Stimulated activated CD4-positive, alpha-beta T cell treated with anti-CD3 and anti-CD28 coated beads, Interleukin-1b, Interleukin-23, amount 100 ng/mL, for 48 hours (primary cell): ENCODE results near the gene GSTO1.
A peak's percentile ranks its signal among the peaks of the same experiment; 100 is the strongest.

Source experiments
- DNase-seq: peaks from one replicate; pipeline ENCODE4 v3.0.0-alpha.2; 2020

The GSTO1 gene

GRCh38 chr10:104279550-104280259, 25.0 kb downstream of the GSTO1 start:
- DNase-seq = no peak

- DNase-seq = no peak
These were observed 27.0 kb downstream of the GSTO1 start for GRCh38 chr10:104281694-104282093.

DNA sequence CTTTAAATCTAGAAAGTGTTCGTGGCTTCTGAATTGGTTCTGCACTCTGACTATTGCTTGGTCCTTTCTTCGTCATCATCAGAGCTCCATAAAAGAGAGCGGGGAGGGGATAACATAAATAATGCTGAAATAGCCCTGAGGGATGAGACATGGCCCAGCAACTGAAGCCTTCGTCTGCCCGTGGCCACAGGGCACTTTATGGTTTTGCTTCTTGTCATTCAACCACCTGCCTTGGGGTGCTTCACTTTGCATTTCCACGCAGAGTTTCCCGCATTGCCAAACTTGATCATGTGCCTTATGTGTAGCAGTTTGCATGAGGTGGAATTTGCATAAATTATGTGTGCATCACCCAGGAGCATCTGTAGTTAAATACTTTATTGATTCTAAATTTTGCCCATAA, 30.2 kb downstream of the GSTO1 start:
- no peak for DNase-seq

- no peak for DNase-seq
These were observed 32.2 kb downstream of the GSTO1 start for GRCh38 chr10:104286939-104287338.

- no peak for DNase-seq
These were observed 33.7 kb downstream of the GSTO1 start for GRCh38 chr10:104288355-104288754.

DNA sequence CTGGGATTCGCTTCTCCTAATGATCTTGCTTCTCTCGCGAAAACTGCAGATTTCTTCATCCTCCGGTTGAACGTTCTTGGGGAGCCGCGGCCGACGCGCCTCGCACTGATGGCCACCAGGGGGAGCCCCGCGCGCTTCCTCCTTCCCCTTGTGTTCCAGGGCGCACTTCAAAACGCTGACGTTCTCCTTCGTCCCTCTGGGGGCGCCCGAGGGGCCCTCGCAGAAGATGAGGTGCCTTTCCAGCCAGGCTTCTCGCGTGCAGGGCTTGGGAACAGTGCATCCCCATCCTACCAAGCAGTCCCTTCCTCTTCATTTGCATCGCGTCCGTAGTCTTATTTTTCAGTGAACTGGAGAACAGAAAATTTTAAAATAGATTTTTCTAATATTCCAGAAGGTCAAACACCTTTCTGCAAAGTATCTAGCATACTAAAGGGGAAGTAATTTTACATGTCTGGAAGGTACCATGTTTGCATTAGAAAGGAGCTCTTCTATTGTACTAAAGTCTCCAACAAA, 36.8 kb downstream of the GSTO1 start:
- peak; percentile 87 for DNase-seq

GRCh38 chr10:104293011-104293410, 38.3 kb downstream of the GSTO1 start:
- DNase-seq = no peak

GRCh38 chr10:104293781-104294321, 39.2 kb downstream of the GSTO1 start:
- DNase-seq = no peak

- DNase-seq = no peak
These were observed 42.2 kb downstream of the GSTO1 start for GRCh38 chr10:104296687-104297436.

GRCh38 chr10:104297697-104298660, 43.3 kb downstream of the GSTO1 start:
- peak; percentile 49 for DNase-seq

GRCh38 chr10:104299031-104299904, 44.6 kb downstream of the GSTO1 start:
- DNase-seq = no peak

GRCh38 chr10:104300002-104300735, 45.5 kb downstream of the GSTO1 start:
- DNase-seq = no peak

DNA sequence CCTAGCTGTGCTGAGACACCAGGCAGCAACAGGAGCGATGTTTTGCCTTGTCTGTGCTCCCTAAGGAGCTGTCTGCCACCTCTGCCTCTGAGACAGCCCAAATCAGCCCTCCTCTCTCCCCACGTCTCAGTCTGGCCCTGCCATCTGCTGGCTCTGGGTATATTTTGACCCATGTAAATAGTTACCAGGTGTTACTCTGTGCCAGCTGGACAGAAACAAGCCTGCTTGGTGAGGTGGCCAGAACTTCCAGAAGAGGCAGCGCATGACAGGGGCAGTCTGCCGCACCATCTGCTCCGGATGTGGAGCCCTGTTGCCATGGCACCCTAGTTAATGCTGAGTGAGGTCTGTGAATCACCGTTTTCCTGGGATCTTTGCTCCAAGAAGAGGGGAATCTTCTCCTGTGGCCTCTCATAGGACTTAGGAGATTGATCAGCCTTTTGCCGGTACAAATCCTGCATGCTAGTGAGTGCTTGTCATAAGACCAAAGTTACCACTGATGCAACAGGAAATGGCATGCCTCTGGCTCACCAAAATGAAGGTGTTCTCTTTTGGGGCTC, 46.1 kb downstream of the GSTO1 start:
- no peak for DNase-seq

DNA sequence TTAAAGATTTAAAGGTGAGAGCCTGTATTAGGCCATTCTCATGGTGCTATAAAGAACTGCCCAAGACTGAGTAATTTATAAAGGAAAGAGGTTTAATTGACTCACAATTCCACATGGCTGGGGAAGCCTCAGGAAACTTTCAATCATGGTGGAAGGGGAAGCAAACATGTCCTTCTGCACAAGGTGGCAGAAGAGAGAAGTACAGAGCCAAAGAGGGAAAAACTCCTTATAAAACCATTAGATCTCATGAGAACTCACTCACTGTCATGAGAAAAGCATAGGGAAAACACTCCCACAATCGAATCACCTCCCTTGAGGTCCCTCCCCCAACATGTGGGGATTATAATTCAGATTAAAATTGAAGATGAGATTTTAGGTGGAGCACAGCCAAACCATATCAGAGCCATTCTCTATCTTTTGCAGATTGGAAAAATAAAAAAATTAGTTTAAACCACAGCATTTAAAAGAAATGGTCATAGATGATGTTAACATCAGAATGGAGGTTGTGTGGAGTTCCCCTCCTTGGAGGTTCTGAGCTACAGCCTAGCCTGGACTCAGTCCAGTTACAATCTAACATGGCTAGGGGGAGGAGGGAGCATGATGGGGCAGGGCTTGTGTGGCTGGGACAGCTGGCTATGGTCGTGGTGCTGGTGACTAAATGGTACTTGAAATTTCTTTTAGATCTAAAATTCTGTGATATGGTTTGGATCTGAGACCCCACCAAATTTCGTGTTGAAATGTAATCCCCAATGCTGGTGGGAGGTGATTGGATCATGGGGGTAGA, 47.4 kb downstream of the GSTO1 start:
- DNase-seq = no peak

DNA sequence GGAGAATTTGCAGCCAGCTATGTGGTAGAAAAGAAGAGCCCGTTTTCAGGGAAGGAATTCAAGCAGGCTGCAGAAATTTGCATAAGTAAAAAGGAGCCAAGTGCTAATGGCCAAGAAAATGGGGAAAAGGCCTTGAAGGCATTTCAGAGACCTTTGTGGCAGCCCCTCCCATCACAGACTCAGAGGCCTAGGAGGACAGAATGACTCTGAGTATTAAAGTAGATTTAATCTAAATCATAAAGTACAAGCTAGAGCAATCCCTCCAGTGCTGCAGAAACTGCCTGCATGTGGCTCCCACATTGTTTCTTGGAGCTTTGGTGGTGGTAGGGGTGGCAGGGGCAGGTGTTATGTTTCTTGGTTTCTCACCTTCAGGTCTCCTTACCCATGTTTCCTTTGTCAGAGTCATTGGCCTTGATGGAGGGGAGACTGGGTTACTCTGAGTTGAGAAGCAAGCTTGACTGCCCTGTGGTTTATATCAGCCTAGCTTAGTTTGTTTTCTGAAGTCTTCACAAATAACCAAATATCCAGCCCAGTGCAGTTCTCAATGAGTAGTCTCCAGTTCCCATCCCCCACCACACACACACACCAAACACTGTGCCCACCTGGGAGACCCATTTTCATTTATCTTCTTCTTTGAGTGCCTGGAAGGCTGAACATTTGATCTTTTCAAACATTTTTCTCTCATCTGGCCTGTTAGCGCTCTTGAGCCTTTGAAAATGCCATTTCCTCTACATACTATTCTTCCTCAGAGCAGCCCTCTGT, 49.1 kb downstream of the GSTO1 start:
- no peak for DNase-seq

DNA sequence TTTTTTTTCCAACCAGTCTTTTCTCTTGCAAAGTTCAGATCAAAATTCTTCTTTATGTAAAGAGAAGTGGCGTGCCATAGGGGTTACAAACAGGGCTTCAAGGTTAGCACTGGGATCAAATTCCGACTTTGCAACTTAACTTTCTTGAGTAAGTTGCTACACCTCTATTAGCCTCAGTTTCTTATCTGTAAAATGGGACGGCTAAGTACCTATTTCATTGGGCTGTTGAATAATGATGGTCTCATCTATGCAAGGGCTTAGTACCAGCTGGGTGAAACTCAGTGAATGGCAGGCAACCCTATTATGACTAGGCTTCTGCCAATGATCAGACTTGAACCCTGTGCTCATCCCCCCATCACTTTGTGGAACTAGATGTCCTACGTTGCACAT, 49.7 kb downstream of the GSTO1 start:
- DNase-seq = no peak

DNA sequence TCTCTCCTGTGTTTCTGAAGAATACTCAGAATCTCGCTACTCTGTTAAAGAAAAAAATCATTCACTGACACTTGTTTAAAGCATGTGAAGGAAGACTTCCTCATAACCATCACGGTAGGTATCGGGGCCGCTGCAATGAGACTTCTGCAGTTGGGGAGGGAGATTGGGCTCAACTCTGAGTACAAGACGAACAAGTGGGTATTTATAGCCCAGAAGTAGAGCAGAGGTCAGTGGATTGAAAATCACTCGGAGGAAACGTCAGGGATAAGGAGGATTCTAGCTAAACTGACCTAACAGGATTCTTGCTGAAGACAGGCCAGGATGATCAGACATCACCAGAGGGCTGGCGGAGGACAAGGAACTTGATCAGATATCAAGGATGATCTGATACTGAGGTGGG, 50.2 kb downstream of the GSTO1 start:
- no peak for DNase-seq

DNA sequence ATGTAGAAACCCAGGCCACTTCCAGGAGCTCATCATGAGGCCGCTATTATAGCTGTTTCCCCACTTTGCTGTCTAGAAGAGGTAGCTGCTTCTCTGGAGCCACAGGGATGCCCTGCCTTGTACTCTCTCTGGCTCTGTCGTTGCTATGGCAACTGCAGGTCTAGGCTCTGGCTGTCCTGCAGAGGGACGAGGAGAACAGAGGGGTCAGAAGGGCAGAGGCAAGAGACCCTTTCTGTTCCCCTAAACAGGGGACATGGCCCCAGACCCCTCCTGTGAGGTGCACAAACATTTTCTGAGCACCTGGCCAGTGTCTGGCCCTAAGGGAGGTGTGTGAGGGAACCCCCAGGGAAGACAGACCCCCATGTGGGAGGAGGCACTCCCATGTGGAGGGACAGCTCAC, 52.2 kb downstream of the GSTO1 start:
- no peak for DNase-seq
